CD14-positive monocyte (primary cell): ENCODE measurements around the gene TTC39A. TPM values are rescaled to one million over a fixed set of nuclear protein-coding genes. Genes with fewer than 3 reads are reported as not detected.
A peak's percentile ranks its signal among the peaks of the same experiment; 100 is the strongest.

Experiments used
- DNase-seq, 3 donors: peaks; one replicate each; pipeline ENCODE4 v3.0.0-alpha.2; 2011 to 2022
- H2AFZ ChIP-seq: 2 replicates; pipeline ENCODE4 v1.6.0; 2012; ENCODE audit warnings: mild to moderate bottlenecking, low read depth, low read length, inconsistent platforms; ENCODE audit not compliant: insufficient read depth, poor library complexity, severe bottlenecking
- H3K27ac ChIP-seq, 2 donors: 1 replicate in 1 of 2; 2 replicates in 1 of 2; pipeline ENCODE4 v1.5.1; 2012 to 2013; ENCODE audit warnings: low read length in 2 of 2, control low read depth in 1 of 2, inconsistent platforms in 1 of 2, low read depth in 1 of 2, mild to moderate bottlenecking in 1 of 2
- H3K27me3 ChIP-seq, 2 donors: one replicate each; pipeline versions ENCODE4 v1.6.0 to v1.6.1; 2011 to 2013; ENCODE audit warnings: low read length in 2 of 2; ENCODE audit not compliant: control insufficient read depth in 2 of 2, insufficient read depth in 2 of 2
- H3K36me3 ChIP-seq, 2 donors: replicated peaks in 1 of 2; 1 replicate in 1 of 2; 2 replicates in 1 of 2; pipeline versions ENCODE4 v1.5.1 to v1.6.1; 2012 to 2013; ENCODE audit warnings: low read length in 2 of 2, control low read depth in 1 of 2, inconsistent platforms in 1 of 2, mild to moderate bottlenecking in 1 of 2; ENCODE audit not compliant: insufficient read depth in 2 of 2, control insufficient read depth in 1 of 2
- H3K4me1 ChIP-seq, 2 donors: 1 replicate in 1 of 2; 2 replicates in 1 of 2; pipeline versions ENCODE4 v1.5.1 to v1.6.1; 2012 to 2013; ENCODE audit warnings: low read length in 2 of 2, control low read depth in 1 of 2, inconsistent platforms in 1 of 2, mild to moderate bottlenecking in 1 of 2, moderate library complexity in 1 of 2; ENCODE audit not compliant: insufficient read depth in 2 of 2, control insufficient read depth in 1 of 2
- H3K4me2 ChIP-seq: replicated peaks from 2 replicates; pipeline ENCODE3; 2012; ENCODE audit warnings: low read length, moderate library complexity, mild to moderate bottlenecking; ENCODE audit not compliant: poor library complexity, severe bottlenecking; ENCODE audit errors: extremely low read depth
- H3K4me3 ChIP-seq, 3 experiments: fragments of 200-600 bp in 1 of 3; sonication (generic) in 1 of 3; replicated peaks in 1 of 3; 1 replicate in 2 of 3; 2 replicates in 1 of 3; pipeline ENCODE4 v1.5.1; 2011 to 2013; ENCODE audit warnings: low read length in 3 of 3, mild to moderate bottlenecking in 3 of 3, control low read depth in 2 of 3, low read depth in 2 of 3, inconsistent platforms in 1 of 3, moderate library complexity in 1 of 3
- H3K79me2 ChIP-seq: 2 replicates; pipeline ENCODE4 v1.6.0; 2012; ENCODE audit warnings: mild to moderate bottlenecking, control low read depth, inconsistent platforms, low read length, moderate library complexity; ENCODE audit not compliant: insufficient read depth
- H3K9ac ChIP-seq: 2 replicates; pipeline ENCODE4 v1.6.0; 2017; ENCODE audit warnings: low read length, mild to moderate bottlenecking; ENCODE audit not compliant: insufficient read depth, poor library complexity, severe bottlenecking
- H3K9me3 ChIP-seq, 2 donors: replicated peaks in 1 of 2; 1 replicate in 1 of 2; 2 replicates in 1 of 2; pipeline versions ENCODE4 v1.5.1 to v1.6.1; 2012 to 2013; ENCODE audit warnings: low read length in 2 of 2, control low read depth in 1 of 2; ENCODE audit not compliant: control insufficient read depth in 1 of 2, insufficient read depth in 1 of 2
- H4K20me1 ChIP-seq: 2 replicates; pipeline ENCODE4 v1.6.0; 2012; ENCODE audit warnings: mild to moderate bottlenecking, low read length, control low read depth, moderate library complexity; ENCODE audit not compliant: insufficient read depth
- H3K27ac Mint-ChIP-seq, 7 donors: one replicate each; pipeline ENCODE4 v1.8.0; 2020; ENCODE audit warnings: mild to moderate bottlenecking in 7 of 7, mixed read lengths in 7 of 7, moderate library complexity in 6 of 7, inconsistent platforms in 2 of 7
- H3K27me3 Mint-ChIP-seq, 3 donors: one replicate each; pipeline ENCODE4 v1.8.0; 2021 to 2022; ENCODE audit warnings: low read depth in 3 of 3, mild to moderate bottlenecking in 3 of 3, mixed read lengths in 3 of 3, moderate library complexity in 3 of 3, inconsistent platforms in 1 of 3
- H3K36me3 Mint-ChIP-seq, 2 donors: one replicate each; pipeline ENCODE4 v1.8.0; 2020; ENCODE audit warnings: mixed read lengths in 2 of 2, inconsistent platforms in 1 of 2, mild to moderate bottlenecking in 1 of 2
- H3K4me1 Mint-ChIP-seq: one replicate; pipeline ENCODE4 v1.8.0; 2020; ENCODE audit warnings: mild to moderate bottlenecking, mixed read lengths
- H3K4me3 Mint-ChIP-seq, 2 donors: one replicate each; pipeline ENCODE4 v1.8.0; 2020; ENCODE audit warnings: mild to moderate bottlenecking in 2 of 2, mixed read lengths in 2 of 2, moderate library complexity in 1 of 2
- H3K9me3 Mint-ChIP-seq, 7 donors: one replicate each; pipeline ENCODE4 v1.8.0; 2020 to 2022; ENCODE audit warnings: mixed read lengths in 7 of 7, mild to moderate bottlenecking in 6 of 7, moderate library complexity in 6 of 7, inconsistent platforms in 2 of 7
- CTCF ChIP-seq: fragments of 200-600 bp; IDR thresholded peaks from one replicate; pipeline ENCODE4 v1.8.0; 2022; ENCODE audit warnings: antibody characterized with exemption, mild to moderate bottlenecking
- WGBS: methylation state at CpG from one replicate; pipeline ENCODE4 v1.1.5; 2013; ENCODE audit warnings: missing lambda C conversion rate; ENCODE audit not compliant: insufficient coverage; 5-methylcytosine and 5-hydroxymethylcytosine counted together
- intact Hi-C, 2 donors: fragments of 100-400 bp; cut with micrococcal nuclease; formaldehyde crosslinking; loops; one replicate each; pipeline versions ENCODE4 v1.15.0 to v1.15.1; 2023
- polyA plus RNA-seq, 3 donors: library from polyadenylated mRNA; depleted of rRNA in 1 of 3; unstranded in 2 of 3; stranded (reverse) in 1 of 3; fragments of 300-500 nt in 2 of 3; fragments of >200 nt in 1 of 3; fragmentation: Illumina TruSeq in 2 of 3; gene quantifications; 1 replicate in 2 of 3; 2 replicates in 1 of 3; pipeline ENCODE4 v1.2.3, GENCODE V29; 2012 to 2021

Gene TTC39A
- polyA plus RNA-seq, 3 donors: 0.16 TPM; not detected in 2

DNA sequence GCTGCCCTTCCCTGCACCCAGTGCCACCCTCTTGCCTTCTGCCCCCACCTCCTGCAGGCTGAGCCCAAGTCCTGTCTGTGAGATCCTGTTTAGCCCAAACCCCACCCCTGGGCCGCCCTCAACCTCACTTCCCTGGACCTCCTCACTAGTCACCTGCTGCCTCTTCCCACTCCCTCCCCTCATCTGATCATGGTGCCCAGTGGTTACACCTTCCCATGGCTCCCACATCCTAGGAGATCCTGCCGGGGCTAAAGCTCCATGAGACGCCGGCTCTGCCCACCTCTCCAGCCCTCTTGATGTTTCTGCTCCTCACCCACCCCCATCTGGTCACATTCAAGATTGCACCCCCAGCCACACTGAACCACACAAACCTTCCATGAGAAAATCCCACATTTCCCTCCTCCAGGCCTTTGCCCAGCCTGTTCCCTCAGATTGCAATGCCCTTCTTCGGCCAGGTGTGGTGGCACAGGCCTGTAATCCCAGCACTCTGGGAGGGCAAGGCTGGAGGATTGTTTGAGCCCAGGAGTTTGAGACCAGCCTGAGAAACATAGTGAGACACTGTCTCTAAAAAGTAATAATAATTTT, 17.0 kb downstream of the TTC39A start:
- Mint-ChIP-seq H3K9me3 (peaks cover 0 to 2% (median 0%) of the 10 kb centered on the region in 7 donors), H3K4me3 (no peak overlapping the region), H3K27me3 (peaks cover 0 to 5% (median 2%) of the 10 kb centered on the region in 3 donors), H3K27ac (no peak overlapping the region), H3K36me3 (no peaks in the 10 kb centered on the region), H3K4me1 (peaks cover 23% of the 10 kb centered on the region)
- intact Hi-C loops: no loop called here
- Histone ChIP-seq H3K79me2 (no peaks in the 10 kb centered on the region), H3K4me3 (no peak overlapping the region), H3K4me2 (no peak overlapping the region), H3K9me3 (no peaks in the 10 kb centered on the region), H3K27me3 (no peaks in the 10 kb centered on the region), H3K4me1 (peaks cover 10 to 18% of the 10 kb centered on the region in 2 donors), H3K27ac (no peak overlapping the region), H4K20me1 (no peaks in the 10 kb centered on the region), H3K9ac (no peak overlapping the region), H2AFZ (peak overlapping the region; percentile 79), H3K36me3 (no peaks in the 10 kb centered on the region)
- no peak for DNase-seq
- TF ChIP-seq CTCF: no peak
- 89% methylated on average over 4 of the region's 5 CpGs for WGBS

GRCh38 chr1:51312718-51313117, 17.6 kb downstream of the TTC39A start:
- Histone ChIP-seq H3K79me2 (no peaks in the 10 kb centered on the region), H3K4me2 (no peak overlapping the region), H3K9me3 (no peaks in the 10 kb centered on the region), H3K36me3 (no peaks in the 10 kb centered on the region), H4K20me1 (no peaks in the 10 kb centered on the region), H3K4me1 (peaks cover 10 to 18% of the 10 kb centered on the region in 2 donors), H3K27me3 (no peaks in the 10 kb centered on the region), H3K4me3 (no peak overlapping the region), H2AFZ (no peak overlapping the region), H3K9ac (no peak overlapping the region), H3K27ac (no peak overlapping the region)
- Mint-ChIP-seq H3K9me3 (peaks cover 0 to 2% (median 0%) of the 10 kb centered on the region in 7 donors), H3K27ac (no peak overlapping the region), H3K27me3 (peaks cover 0 to 4% (median 3%) of the 10 kb centered on the region in 3 donors), H3K36me3 (no peaks in the 10 kb centered on the region), H3K4me1 (peaks cover 23% of the 10 kb centered on the region), H3K4me3 (no peak overlapping the region)
- intact Hi-C loops: no loop called here
- no peak for TF ChIP-seq CTCF
- 100% methylated on average over 2 of the region's 4 CpGs for WGBS
- no peak for DNase-seq
